Smooth muscle cell (in vitro differentiated cells): Measurements from ENCODE around the gene LSMEM2. TPM values are rescaled to one million over a fixed set of nuclear protein-coding genes. Genes with fewer than 3 reads are reported as not detected.

ENCODE experiments used
- DNase-seq: peaks from one replicate; lab custom pipeline; 2025; ENCODE audit not compliant: unreplicated experiment; lab: John Stamatoyannopoulos, UW
- H2AFZ ChIP-seq: fragments of 200-600 bp; sonication (generic); 2 replicates; pipeline ENCODE4 v1.6.0; 2016; ENCODE audit warnings: antibody characterized with exemption, low read depth, mild to moderate bottlenecking
- H3F3A ChIP-seq: fragments of 200-600 bp; sonication (generic); 2 replicates; pipeline ENCODE4 v1.6.0; 2017; ENCODE audit warnings: antibody characterized with exemption, low read depth
- H3K27ac ChIP-seq: fragments of 200-600 bp; sonication (generic); 2 replicates; pipeline ENCODE4 v1.5.1; 2016; ENCODE audit warnings: low read depth, mild to moderate bottlenecking
- H3K27me3 ChIP-seq: fragments of 200-600 bp; sonication (generic); 2 replicates; pipeline ENCODE4 v1.6.1; 2016; ENCODE audit warnings: low read depth, mild to moderate bottlenecking
- H3K36me3 ChIP-seq: fragments of 200-600 bp; sonication (generic); 2 replicates; pipeline ENCODE4 v1.5.1; 2016; ENCODE audit warnings: low read depth
- H3K4me1 ChIP-seq: fragments of 200-600 bp; sonication (generic); 2 replicates; pipeline ENCODE4 v1.5.1; 2016; ENCODE audit warnings: low read depth
- H3K4me2 ChIP-seq: fragments of 200-600 bp; sonication (generic); 2 replicates; pipeline ENCODE4 v1.6.0; 2016; ENCODE audit warnings: mild to moderate bottlenecking
- H3K4me3 ChIP-seq: fragments of 200-600 bp; sonication (generic); 2 replicates; pipeline ENCODE4 v1.5.1; 2016; ENCODE audit warnings: mild to moderate bottlenecking
- H3K79me2 ChIP-seq: fragments of 200-600 bp; sonication (generic); 2 replicates; pipeline ENCODE4 v1.6.0; 2016; ENCODE audit warnings: low read depth, mild to moderate bottlenecking
- H3K9ac ChIP-seq: fragments of 200-600 bp; sonication (generic); 2 replicates; pipeline ENCODE4 v1.6.0; 2016; ENCODE audit warnings: low read depth
- H3K9me3 ChIP-seq: fragments of 200-600 bp; sonication (generic); replicated peaks from 2 replicates; pipeline ENCODE4 v1.5.1; 2016; ENCODE audit warnings: low read depth
- H4K20me1 ChIP-seq: fragments of 200-600 bp; sonication (generic); 2 replicates; pipeline ENCODE4 v1.6.0; 2016; ENCODE audit warnings: low read depth
- CTCF ChIP-seq: fragments of 200-600 bp; sonication (generic); IDR thresholded peaks from 2 replicates; pipeline ENCODE4 v1.5.1; 2017; ENCODE audit warnings: borderline replicate concordance, mild to moderate bottlenecking, antibody characterized with exemption; ENCODE audit not compliant: insufficient read depth, poor library complexity, severe bottlenecking
- WGBS: methylation state at CpG from one replicate; pipeline ENCODE4 v1.1.7; 2016; ENCODE audit warnings: low lambda C conversion rate; 5-methylcytosine and 5-hydroxymethylcytosine counted together
- polyA plus RNA-seq: library from polyadenylated mRNA; unstranded; fragments of >200 nt; fragmentation: Nextera tagmentation; extraction: Ambion mirVana; gene quantifications from 2 replicates; pipeline ENCODE4 v1.2.1, GENCODE V29; 2016
- total RNA-seq: library from RNA; depleted of rRNA; stranded (reverse); fragments of >200 nt; gene quantifications from 2 replicates; pipeline ENCODE4 v1.2.3, GENCODE V29; 2014

Gene LSMEM2
- total and polyA plus RNA-seq, 2 experiments from 2014 or later: 0.09 TPM; not detected in 1

GRCh38 chr3:50320853-50321335 lies 42.0 kb downstream of the LSMEM2 start:
- peaks cover 6% of the 10 kb centered on the region for H3F3A ChIP-seq
- peak overlapping the region; percentile 75 for H3K4me3 ChIP-seq
- no peaks in the 10 kb centered on the region for H3K36me3 ChIP-seq
- peak overlapping the region; percentile 98 for H3K9ac ChIP-seq
- DNase-seq: peak; percentile 92
- H3K27ac ChIP-seq: peak overlapping the region; percentile 95
- H3K9me3 ChIP-seq: no peaks in the 10 kb centered on the region
- H3K79me2 ChIP-seq: peaks cover 20% of the 10 kb centered on the region
- H3K4me1 ChIP-seq: peaks cover 17% of the 10 kb centered on the region
- WGBS: 1% methylated on average over 20 of the region's 45 CpGs
- H3K4me2 ChIP-seq: peak overlapping the region; percentile 88
- no peaks in the 10 kb centered on the region for H3K27me3 ChIP-seq
- no peak for TF ChIP-seq CTCF
- peaks cover 18% of the 10 kb centered on the region for H4K20me1 ChIP-seq
- peak overlapping the region; percentile 60 for H2AFZ ChIP-seq

- Histone ChIP-seq H3K36me3 (no peaks in the 10 kb centered on the region), H3K4me1 (peaks cover 17% of the 10 kb centered on the region), H3K9me3 (no peaks in the 10 kb centered on the region), H2AFZ (peak overlapping the region; percentile 60), H4K20me1 (peaks cover 14% of the 10 kb centered on the region), H3K9ac (peak overlapping the region; percentile 98), H3F3A (peaks cover 6% of the 10 kb centered on the region), H3K4me3 (peak overlapping the region; percentile 75), H3K27ac (peak overlapping the region; percentile 95), H3K4me2 (peak overlapping the region; percentile 88), H3K79me2 (peaks cover 23% of the 10 kb centered on the region), H3K27me3 (no peaks in the 10 kb centered on the region)
- DNase-seq: peak; percentile 92
- 1% methylated on average over 46 of the region's 59 CpGs for WGBS
- peak; percentile 49 for TF ChIP-seq CTCF
Measured at GRCh38 chr3:50321336-50322114, 42.6 kb downstream of the LSMEM2 start.

GRCh38 chr3:50322115-50322385 lies 43.2 kb downstream of the LSMEM2 start:
- Histone ChIP-seq H3K79me2 (peaks cover 28% of the 10 kb centered on the region), H3K4me1 (peaks cover 19% of the 10 kb centered on the region), H3F3A (peaks cover 6% of the 10 kb centered on the region), H3K4me2 (peak overlapping the region; percentile 88), H3K4me3 (peak overlapping the region; percentile 75), H3K27me3 (no peaks in the 10 kb centered on the region), H2AFZ (peak overlapping the region; percentile 60), H3K9ac (peak overlapping the region; percentile 98), H3K36me3 (no peaks in the 10 kb centered on the region), H4K20me1 (peaks cover 10% of the 10 kb centered on the region), H3K27ac (no peak overlapping the region), H3K9me3 (no peaks in the 10 kb centered on the region)
- WGBS: 3% methylated on average over 14 of the region's 14 CpGs
- TF ChIP-seq CTCF: no peak
- no peak for DNase-seq
